NCI-H1105 (cell line): Measurements from ENCODE around the gene NAPA.
A peak's percentile ranks its signal among the peaks of the same experiment; 100 is the strongest.
"Not testable (repeated sequence)": the region's sequence is repeated elsewhere in the genome, so short reads cannot be mapped to it uniquely, and the experiment has no call there.

Experiments
- DNase-seq: peaks from one replicate; lab custom pipeline; 2025; lab: John Stamatoyannopoulos, UW

The NAPA gene

GRCh38 chr19:47486220-47486619, 28.6 kb downstream of the NAPA start:
- DNase-seq: not testable (repeated sequence)

- no peak for DNase-seq
Measured at GRCh38 chr19:47485210-47485609, 29.7 kb downstream of the NAPA start.

GRCh38 chr19:47483800-47484690, 30.8 kb downstream of the NAPA start, which contains the start of gene KPTN:
Gene KPTN, minus strand, starts transcription at chr19:47484219. Its CDS starts 59 bp downstream, at chr19:47484160.
- DNase-seq: peak; percentile 89

- DNase-seq: no peak
Measured at GRCh38 chr19:47483200-47483599, 31.7 kb downstream of the NAPA start.

GRCh38 chr19:47481460-47482052, 33.3 kb downstream of the NAPA start:
- no peak for DNase-seq

GRCh38 chr19:47480658-47481057, 34.2 kb downstream of the NAPA start:
- DNase-seq: no peak

- DNase-seq: no peak
Measured at GRCh38 chr19:47479701-47480503, 35.0 kb downstream of the NAPA start.

GRCh38 chr19:47476438-47476972, 38.4 kb downstream of the NAPA start:
- DNase-seq: no peak

GRCh38 chr19:47475465-47475864, 39.4 kb downstream of the NAPA start:
- no peak for DNase-seq

- no peak for DNase-seq
Measured at GRCh38 chr19:47473336-47473735, 41.5 kb downstream of the NAPA start.

- DNase-seq: peak; percentile 66
Measured at GRCh38 chr19:47471733-47472457, 43.0 kb downstream of the NAPA start, which contains the start of gene SLC8A2. Gene SLC8A2, minus strand, starts transcription at chr19:47471893. Its CDS starts 5,490 bp downstream, at chr19:47466403.

GRCh38 chr19:47471381-47471732, 43.5 kb downstream of the NAPA start:
- no peak for DNase-seq

- DNase-seq: no peak
Measured at GRCh38 chr19:47470447-47471195, 44.2 kb downstream of the NAPA start.

- peak; percentile 62 for DNase-seq
Measured at GRCh38 chr19:47469719-47470118, 45.1 kb downstream of the NAPA start.

- DNase-seq: no peak
Measured at GRCh38 chr19:47469363-47469700, 45.5 kb downstream of the NAPA start.

- DNase-seq: no peak
Measured at GRCh38 chr19:47467914-47468313, 46.9 kb downstream of the NAPA start.

GRCh38 chr19:47465957-47466356, 48.9 kb downstream of the NAPA start:
- no peak for DNase-seq

GRCh38 chr19:47464675-47465419, 50.0 kb downstream of the NAPA start:
- DNase-seq: no peak

GRCh38 chr19:47461876-47462275, 53.0 kb downstream of the NAPA start:
- DNase-seq: no peak

- DNase-seq: no peak
Measured at GRCh38 chr19:47459477-47459876, 55.4 kb downstream of the NAPA start.
